Measurements from ENCODE around the gene DGCR8.

DGCR8 gene

DNA sequence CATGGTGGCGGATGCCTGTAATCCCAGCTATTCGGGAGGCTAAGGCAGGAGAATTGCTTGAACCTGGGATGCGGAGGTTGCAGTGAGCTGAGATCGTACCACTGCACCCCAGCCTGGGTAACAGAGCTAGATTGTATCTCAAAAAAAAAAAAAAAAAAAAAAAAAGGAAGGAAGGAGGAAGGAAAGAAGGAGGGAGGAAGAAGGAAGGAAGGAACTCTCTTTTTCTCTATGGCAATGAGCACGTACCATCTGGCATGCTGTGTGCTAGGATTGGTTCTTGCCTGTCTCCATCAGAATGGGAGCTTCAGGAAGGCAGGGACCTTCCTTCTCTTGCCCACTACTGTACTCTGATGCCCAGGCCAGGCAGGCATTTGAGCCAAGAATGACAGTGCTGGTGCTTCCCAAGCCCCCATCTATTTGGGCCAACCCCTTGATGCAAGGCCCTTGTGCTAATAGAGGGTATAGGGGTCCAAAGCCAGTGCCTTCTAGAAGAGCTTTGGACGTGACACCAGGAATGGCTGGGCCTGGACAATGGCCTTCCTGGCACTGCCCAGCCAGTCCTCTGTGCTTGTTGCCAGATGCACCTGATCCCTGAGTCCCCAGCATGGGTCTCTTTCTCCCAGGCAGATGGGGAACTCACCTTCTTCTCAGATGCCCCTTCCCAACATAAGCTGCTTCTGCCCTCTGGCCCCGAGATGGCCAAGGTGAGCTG is 10.6 kb upstream of the DGCR8 start:
- DNase-seq, result no peak

DNA sequence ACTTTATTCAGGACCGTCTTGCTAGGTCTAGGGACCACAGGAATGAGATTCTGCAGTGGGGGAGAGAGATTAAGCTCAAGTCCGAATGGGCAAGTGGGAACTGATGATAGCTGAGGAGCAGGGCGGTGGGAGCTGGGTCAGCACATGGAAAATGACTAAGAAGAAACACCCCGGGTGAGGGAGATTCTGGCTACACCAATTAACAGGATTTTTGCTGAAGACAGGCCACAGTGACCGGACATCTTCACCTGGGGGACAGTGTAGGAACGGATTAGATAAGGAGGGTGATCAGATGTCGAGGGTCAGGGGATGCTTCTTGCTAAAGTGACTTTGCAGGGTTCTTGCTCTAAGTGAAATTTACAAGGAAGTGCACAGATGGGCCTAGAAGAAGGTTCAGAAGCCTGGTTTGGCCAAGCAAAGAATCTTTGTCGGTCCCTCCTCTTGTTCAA is 8.5 kb upstream of the DGCR8 start:
- no peak for DNase-seq

DNA sequence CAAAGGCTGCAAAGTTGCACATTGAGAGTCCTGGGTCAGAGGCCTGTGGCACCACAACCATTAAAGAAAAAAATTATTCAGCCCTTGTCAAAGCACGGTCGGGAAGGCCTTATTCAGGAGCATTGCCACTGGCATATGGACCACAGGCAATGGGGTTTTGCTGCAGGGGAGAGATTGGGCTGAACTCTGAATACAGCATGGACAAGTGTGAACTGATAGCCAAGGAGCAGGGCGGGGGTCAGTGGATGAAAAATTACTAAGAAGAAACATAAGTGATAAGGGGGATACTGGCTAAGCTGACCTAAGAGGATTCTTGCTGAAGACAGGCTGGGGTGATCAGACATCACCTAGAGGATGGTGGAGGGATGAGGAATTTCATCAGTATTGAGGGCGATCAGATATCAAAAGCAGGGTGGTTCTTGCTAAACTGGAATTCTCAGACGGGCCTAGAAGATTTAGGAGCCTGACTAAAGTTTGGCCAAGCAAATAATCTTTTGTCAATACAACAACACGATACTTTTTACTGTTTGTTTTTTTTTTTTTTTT is 3.3 kb upstream of the DGCR8 start:
- DNase-seq, result no peak

DNA sequence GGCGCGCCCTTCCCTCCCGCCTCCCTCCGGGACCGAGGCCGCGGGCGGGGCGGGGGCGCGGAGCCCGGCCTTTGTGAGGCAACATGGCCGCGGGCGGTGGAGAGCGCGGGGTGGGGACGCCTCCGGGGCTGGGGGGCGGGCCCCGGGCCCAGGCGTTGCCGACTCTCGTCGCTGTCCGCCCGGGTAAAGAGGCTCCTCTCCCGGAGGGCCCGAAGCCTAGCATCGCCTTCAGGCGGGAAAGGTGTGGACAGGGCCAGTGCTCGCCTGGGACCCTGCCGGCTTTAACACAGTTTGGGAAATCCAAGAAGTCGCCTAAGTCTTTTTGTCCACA is 369 bp downstream of the DGCR8 start:
- peak; percentile 68 for DNase-seq

DNA sequence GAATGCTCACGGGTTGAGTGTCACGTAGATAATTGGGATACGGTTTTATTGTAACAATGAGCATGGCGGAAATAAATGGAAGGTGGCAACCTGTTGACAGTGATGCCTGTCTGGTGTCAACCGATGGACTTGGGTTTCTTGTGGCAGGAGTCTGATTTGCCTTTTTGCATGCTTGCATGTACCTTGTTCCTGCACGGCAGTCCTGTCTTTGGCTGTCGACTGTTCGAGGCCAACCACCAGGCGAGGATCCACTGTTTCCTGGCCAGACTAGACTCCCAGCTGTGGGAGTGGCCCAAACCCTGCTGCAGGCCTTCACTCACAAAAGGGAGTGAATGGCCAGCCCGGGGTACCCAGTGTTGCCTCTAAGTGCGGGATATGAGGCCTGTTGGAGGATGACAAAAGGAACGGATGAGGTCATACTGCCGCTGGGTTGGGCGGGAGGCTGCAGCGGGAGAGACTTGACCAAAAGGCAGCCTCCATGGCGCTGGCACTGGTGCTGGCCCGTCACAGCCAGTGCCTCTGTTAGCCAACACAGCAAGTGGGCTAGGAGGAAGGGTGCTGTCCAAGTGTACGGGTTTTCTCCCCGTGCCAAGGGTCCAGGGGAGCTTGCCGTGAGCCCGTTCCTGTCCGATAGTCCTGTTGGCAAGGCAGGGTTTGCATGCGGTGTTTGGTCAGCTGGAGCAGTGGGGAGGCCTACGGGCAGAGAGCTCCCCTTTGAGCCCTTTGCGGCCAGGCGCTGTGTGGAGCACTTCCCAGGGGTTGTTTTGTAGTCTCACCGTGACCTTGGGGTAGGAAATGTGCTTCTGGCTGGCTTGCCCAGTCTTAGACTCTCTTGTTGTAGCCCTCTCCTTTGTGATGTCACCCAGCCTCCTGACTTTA is 974 bp downstream of the DGCR8 start:
- DNase-seq, result no peak

DNA sequence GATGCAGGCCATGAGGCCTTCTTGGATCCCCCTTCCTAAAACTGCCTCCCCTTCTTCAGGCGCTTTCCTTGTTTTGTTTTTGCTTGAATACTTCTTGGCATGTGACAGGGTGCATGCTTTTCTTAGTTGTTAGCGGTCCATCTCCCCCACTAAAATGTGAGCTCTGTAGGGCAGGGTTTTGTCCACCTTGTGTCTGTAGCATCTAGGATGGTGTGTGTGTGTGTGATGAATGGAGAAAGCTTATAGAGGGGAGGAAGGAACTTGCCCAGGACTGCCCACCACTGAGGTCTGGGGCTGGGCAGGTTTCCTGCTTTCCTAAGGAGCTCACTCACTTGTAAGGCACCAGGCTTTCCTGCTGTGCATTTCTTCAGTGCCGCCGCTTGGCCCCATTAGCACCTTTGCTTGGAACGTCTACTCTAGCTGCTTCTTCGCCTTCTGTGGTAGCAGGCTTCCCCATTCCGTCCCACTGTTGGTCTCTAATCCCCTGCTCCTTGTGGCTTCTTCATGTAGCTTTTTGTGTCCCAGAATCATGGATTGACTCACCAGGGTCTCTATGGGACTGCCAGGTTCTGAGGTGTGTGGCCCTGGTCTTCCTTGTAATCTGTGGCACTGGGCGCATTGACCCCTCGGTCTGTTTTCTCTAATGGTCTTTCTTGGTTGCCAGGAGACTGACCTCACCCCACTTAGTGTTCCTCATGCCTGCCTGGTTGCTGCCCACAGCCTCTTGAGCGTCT is 3.3 kb downstream of the DGCR8 start:
- DNase-seq, result no peak

DNA sequence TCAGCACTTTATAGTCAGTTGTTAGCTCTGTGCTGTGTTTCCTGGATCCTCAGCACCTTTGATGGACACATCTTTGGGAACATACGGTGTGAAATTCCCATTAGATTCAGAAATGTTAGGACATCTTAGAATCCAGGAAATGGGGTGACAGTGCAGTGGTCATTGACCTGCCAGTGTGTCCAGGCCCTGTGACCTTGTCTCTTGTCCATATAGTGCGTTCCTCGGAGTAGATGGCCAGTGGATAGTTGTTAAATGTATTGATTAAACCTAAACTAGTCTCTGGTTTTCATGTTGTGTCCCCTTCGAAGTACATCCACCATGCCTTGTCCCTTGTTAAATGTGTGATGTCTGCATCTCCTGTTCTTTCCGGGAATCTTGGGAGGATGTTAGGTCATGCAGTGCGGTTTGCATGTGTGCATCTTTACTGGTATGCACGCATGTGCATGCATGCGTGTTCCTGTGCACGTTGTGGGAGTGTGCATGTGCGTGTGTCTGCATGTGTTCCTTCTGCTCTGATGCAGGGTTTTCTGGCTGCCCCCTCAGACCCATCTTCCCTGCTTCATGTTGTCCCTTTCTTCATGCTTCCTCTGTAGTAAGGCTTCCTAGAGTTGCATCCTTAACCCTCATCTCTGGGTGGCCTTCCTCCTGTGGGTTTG is 4.0 kb downstream of the DGCR8 start:
- DNase-seq, result no peak

DNA sequence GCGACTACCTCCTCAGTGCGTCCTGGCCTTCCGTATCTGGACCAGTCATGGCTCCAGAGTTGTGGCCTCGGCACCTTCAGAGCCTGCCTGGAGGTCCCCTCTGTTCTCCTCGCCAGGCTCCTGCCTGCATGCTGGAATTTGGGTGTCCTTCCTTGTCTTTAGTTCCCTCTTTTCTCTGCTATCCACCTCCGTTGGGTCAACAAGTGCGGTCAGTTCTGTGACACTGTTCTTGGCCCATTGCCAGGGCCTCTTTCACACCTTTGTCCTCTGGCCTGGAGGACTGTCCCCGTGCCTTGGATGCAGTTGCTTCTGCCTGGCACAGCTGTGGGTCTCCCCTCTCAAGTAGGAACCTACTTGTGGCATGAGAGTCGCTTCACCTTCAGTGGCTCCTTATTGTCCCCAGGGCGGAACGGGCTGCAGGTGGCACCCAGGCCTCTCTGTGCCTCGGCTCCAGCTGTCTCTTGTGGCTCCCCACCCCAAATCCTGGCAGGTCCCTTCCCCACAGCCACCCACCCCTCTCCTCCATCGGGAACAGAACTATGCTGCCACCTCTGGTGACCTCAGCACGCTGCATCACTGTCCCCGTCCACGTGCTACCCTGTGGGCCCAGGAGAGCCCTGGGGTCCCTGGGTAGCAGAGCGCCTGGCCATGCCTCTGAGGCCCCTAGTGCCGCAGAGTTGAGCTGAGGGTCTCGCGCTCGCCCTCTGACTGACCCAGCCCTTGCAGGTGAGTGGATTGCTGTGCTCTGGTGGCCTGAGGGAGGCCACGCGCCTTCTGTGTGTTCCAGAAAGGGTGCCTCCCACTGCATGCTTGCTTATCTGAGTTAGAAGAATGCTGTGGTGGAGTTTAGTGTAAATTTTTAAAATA is 4.7 kb downstream of the DGCR8 start:
- no peak for DNase-seq

DNA sequence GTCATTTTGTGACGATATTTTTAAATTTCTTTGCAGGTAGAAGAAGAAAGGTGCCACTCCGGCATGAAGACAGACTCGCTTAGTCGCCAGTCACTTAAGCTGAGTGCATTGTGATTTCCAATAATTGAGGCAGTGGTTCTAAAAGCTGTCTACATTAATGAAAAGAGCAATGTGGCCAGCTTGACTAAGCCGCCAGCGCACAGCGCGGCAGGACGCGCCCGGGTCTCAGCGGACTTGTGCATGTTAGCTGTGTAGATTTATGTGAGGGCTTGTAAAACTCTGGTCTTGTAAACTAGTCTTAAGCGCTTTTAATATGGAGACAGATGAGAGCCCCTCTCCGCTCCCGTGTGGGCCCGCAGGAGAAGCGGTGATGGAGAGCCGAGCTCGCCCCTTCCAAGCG is 5.6 kb downstream of the DGCR8 start:
- no peak for DNase-seq

DNA sequence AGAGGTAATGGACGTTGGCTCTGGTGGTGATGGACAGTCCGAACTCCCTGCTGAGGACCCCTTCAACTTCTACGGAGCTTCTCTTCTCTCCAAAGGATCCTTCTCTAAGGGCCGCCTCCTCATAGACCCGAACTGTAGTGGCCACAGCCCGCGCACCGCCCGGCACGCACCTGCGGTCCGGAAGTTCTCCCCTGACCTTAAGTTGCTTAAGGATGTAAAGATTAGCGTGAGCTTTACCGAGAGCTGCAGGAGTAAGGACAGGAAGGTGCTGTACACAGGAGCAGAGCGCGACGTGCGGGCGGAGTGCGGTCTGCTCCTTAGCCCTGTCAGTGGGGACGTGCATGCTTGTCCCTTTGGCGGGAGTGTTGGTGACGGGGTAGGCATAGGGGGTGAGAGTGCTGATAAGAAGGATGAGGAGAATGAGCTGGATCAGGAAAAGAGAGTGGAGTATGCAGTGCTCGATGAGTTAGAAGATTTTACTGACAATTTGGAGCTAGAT is 6.1 kb downstream of the DGCR8 start:
- DNase-seq, result no peak

DNA sequence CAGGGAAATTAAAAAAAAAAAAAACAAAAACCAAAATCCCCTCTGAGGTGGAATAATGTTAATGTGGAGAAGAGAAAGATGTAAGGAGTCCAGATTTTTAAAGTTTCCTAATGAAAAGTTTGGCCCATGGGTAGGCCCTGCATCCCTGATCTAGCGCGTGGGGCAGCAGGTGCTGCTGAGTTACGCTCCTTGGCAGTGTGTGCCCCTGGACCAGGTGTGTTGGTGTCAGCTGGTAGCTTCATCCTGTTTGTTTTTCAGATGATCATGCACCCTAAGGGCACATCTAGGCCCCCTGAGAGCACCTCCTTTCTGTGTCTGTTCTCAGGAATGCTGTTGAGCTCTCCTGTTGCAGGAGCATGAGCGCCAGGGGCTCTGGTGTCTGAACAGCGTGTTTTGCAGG is 6.7 kb downstream of the DGCR8 start:
- no peak for DNase-seq

DNA sequence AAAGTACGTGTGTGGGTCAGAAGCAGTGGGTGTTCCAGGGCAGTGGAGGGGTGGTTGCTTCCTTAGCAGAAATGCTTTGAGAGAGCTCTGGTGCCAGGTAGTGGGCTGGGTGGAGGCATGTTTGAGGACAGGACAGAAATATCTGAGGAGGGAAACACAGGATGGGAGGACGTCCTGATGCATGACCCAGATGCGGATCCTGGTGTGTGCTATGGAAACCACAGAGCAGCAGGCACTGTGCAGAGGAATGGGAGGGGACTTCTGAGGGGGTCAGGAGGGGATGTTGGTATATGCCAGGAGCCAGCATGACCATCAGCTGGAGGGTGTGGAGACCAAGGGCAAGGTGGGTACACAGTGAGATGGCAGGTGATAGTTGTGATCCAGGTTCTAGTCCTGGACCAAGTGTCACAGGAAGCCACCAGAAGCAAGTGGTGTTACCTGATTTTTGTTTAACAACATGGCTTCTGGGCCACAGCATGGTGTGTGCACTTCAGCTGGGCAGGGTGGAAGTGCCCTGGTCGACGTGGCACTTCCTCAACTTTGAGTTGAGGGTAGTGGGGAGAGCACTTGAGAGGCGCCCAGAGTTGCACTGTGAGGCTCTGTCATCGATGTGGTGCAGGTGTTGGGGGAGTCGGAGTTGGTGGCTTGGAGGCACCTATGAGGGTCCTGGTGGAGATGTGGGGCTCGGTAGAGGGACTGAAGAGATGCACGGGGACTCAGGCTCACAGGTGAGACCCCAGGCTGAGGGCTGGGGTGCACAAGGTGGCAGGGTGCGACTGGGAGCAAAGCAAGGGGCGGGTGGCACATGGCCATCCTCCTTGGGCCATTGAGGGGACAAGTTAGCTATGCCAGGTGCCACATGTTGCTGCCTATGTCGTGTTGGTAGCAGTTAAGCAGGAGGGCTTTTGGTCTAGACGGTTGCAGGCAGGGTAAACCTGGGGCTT is 7.5 kb downstream of the DGCR8 start:
- DNase-seq, result no peak

DNA sequence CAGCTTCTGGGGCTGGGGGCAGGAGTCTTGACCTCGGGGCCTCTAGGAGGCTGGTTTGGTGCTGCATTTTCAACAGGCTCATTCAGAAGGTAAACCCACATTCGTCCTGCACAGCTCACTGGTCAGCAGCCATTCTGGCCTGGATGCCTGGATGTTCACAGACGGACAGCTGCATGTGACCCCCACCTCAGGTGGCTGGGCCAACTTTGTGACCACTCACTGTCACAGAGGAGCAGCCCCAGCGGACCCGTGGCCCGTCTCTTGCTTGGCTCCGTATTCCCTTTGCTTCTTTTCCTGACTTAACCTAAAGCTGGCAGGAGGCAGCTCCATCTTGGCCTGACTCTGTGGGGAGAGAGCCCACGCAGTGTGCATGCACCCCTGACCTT is 8.2 kb downstream of the DGCR8 start:
- no peak for DNase-seq

DNA sequence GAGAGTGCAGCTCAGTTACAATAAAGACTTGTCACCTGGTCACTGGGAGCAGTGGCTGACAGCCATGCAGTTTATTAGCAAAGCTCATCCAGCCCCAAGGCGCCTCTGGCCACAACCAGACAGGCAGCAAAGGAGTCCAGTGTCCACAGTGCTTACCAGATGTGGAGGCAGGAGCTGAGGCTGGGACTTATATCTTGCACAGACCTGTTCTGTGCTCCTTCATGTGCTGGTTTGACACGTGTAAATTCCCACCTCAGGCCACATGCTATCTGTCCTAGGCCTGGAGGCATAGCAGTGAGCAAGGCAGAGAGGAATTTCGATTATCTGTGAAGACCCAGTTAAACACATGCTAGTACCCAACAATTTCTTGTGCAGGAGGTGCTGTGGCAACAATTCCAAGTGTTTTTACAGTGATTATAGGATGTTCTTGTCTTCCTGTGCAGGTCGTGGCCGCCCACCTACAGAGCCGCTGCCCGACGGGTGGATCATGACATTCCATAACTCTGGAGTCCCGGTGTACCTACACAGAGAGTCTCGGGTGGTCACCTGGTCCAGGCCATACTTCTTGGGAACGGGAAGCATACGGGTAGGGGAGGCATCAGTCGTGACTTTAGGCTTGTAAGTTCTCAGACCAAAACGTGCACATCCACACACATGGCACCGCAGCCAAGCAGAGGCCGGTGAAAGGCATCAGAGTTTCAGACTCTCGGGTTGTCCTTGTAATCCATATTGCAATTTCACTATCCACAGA is 9.4 kb downstream of the DGCR8 start:
- DNase-seq, result no peak

DNA sequence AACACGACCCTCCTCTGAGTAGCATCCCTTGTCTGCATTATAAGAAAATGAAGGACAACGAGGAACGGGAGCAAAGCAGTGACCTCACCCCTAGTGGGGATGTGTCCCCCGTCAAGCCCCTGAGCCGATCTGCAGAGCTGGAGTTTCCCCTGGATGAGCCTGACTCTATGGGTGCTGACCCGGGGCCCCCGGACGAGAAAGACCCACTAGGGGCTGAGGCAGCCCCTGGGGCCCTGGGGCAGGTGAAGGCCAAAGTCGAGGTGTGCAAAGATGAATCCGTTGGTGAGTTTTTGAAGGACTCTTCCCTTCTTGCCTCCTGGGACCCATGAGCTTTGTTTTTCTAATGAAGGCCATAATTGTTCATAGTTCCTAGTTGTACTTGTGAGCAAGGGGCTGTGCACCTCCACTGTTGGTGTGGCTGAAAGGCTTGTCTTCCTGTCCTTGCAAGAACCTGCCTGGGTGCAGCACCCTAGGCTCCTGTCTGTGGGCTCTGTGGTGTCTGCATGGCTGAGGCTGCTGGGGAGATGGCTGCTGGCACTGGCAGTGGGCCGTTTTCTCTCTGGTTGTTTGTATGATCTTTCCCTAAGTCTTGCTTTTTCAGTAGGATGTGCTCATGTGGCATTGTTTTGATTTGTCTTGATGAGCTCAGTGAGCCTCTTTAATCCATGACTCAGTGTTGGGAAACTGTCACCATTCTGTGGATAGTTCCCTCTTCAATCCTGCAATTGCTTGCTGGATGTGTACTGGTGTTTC is 10.1 kb downstream of the DGCR8 start:
- DNase-seq, result no peak

DNA sequence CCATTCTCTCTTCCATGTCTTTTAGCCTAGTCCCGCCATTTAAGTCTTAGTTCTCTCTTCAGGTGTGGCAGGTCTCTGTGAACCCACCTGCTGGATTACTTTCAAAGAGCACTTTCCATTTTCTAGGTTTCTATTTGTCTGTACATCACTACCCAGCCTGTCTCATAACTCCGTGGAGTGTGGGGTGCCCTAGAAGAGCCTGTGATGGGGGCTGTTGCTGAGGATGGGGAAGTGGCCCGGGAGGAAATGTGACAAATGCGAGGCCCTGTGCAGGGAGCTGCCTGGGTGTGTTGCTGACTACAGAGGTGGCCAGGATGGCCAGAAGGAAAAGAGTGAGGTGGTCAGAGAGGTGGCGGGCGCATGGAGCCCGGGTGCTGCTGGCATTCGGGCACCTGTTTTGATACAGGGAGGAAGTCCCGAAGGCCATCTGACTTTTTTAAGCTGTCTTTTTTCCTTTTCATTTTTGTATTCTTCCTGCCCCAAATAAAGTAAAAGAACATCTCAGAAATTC is 10.7 kb downstream of the DGCR8 start:
- DNase-seq, result no peak

DNA sequence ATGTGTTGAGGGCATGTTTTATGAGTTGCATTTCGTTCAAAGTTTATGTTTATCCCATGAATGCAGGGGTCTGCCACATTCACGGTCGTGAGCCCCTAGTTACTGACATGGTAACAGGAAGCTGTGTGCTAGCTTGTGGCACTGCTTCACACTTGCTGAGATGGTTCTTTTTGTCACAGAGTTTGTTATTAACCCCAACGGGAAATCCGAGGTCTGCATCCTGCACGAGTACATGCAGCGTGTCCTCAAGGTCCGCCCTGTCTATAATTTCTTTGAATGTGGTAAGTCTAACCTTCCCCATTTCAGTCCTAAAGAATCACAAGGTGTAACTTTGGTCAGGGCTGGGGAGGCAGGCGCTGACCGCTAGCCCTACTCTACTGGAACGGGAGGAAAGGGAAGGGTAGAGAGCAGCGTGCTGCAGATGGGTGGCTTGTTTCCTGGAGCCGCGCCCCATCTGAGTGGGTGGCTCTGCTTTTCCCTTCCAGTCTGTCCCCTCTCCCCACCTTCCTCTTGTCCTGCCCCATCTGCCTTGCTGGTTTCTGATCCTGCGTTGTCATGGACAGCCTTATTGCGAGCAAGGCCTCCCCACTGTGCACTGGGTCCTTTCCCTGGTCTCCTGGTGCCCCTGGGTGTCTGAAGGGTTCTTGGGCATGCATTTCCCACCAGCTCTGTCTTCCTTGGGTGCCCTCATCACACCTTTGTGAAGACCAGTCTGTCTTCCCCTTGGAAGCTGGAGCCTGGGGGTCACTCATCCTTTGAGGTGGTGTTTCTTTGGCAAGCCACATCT is 11.8 kb downstream of the DGCR8 start:
- no peak for DNase-seq

DNA sequence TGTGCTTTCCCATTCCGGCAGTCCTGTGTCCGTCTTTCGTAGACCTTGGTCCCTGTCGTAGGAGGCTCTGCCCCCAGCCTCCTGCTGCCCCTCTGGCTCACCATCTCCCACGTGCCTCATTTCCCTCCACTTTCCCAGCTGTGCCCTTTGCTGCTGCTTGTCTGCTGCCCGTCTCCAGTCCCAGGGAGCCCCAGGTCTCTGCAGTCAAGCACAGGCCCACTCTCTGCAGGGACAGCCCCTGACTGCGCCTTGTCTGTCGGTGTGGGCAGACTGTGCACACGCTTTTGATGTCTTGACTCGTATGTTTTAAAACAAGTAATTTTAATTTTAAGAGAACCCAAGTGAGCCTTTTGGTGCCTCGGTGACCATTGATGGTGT is 12.4 kb downstream of the DGCR8 start:
- DNase-seq, result no peak

All from stimulated activated CD4-positive, alpha-beta T cell treated with anti-CD3 and anti-CD28 coated beads, Interleukin-4, amount 100 ng/mL, for 24 hours (primary cell).